ENCODE data around the gene CDH23.
"Not testable (repeated sequence)": the region's sequence is repeated elsewhere in the genome, so short reads cannot be mapped to it uniquely, and the experiment has no call there.

DNA sequence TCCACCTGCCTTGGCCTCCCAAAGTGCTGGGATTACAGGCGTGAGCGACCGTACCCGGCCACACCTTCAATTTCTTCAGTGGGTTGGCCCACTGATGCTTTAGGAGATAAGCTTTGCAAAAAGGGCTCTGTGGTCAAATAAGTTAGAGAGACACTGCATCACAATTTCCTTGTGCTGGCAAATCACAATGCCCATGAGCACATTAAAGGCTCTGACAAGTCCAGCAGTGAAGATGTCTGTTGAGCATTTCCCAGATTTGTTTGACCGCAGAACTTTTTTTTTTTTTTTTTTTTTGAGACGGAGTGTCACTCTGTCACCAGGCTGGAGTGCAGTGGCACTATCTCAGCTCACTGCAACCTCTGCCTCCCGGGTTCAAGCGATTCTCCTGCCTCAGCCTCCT, 203.5 kb downstream of the CDH23 start:
- TF ChIP-seq, protein P1, sequence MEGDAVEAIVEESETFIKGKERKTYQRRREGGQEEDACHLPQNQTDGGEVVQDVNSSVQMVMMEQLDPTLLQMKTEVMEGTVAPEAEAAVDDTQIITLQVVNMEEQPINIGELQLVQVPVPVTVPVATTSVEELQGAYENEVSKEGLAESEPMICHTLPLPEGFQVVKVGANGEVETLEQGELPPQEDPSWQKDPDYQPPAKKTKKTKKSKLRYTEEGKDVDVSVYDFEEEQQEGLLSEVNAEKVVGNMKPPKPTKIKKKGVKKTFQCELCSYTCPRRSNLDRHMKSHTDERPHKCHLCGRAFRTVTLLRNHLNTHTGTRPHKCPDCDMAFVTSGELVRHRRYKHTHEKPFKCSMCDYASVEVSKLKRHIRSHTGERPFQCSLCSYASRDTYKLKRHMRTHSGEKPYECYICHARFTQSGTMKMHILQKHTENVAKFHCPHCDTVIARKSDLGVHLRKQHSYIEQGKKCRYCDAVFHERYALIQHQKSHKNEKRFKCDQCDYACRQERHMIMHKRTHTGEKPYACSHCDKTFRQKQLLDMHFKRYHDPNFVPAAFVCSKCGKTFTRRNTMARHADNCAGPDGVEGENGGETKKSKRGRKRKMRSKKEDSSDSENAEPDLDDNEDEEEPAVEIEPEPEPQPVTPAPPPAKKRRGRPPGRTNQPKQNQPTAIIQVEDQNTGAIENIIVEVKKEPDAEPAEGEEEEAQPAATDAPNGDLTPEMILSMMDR (IDR thresholded peaks at IDR 0.05 in 8 of 11, conservative IDR thresholded peaks at IDR 0.05 in 3 of 11): not testable (repeated sequence)
- not testable (repeated sequence) for TF ChIP-seq POLR2A (IDR thresholded peaks at IDR 0.05)
